HFFc6 (cell line): ENCODE results near the gene CISH. TPM values are rescaled to one million over a fixed set of nuclear protein-coding genes. Genes with fewer than 3 reads are reported as not detected.
A peak's percentile ranks its signal among the peaks of the same experiment; 100 is the strongest.

Experiments
- DNase-seq: peaks from one replicate; pipeline ENCODE4 v3.0.0-alpha.2; 2018
- H3K27ac Mint-ChIP-seq: 2 replicates; pipeline ENCODE4 v1.8.0; 2020; ENCODE audit warnings: mild to moderate bottlenecking, mixed read lengths
- H3K27me3 Mint-ChIP-seq: 2 replicates; pipeline ENCODE4 v1.8.0; 2021; ENCODE audit warnings: mild to moderate bottlenecking, moderate library complexity, mixed read lengths; ENCODE audit not compliant: insufficient read depth
- H3K36me3 Mint-ChIP-seq: 2 replicates; pipeline ENCODE4 v1.8.0; 2021; ENCODE audit warnings: low read depth, mixed read lengths
- H3K4me1 Mint-ChIP-seq: 2 replicates; pipeline ENCODE4 v1.8.0; 2020; ENCODE audit warnings: low read depth, mixed read lengths
- H3K4me3 Mint-ChIP-seq: 2 replicates; pipeline ENCODE4 v1.8.0; 2020; ENCODE audit warnings: mild to moderate bottlenecking, moderate library complexity, mixed read lengths
- H3K9me3 Mint-ChIP-seq: 2 replicates; pipeline ENCODE4 v1.8.0; 2020; ENCODE audit warnings: mild to moderate bottlenecking, mixed read lengths
- total RNA-seq, 6 experiments: library from RNA; stranded (reverse); fragmentation: NEBNext Ultra II Directional; extraction: Animal tissue kit (Norgen Biotek cat#: 25700); gene quantifications; 2 replicates in 1 of 6; 3 replicates in 5 of 6; pipeline ENCODE4 v1.2.3, GENCODE V29; 2021
- TF ChIP-seq, protein P1 (sequence below): fragments of 200-600 bp; sonication (generic); IDR thresholded peaks from 2 replicates; pipeline ENCODE4 v1.5.0; 2021; ENCODE audit warnings: antibody characterized with exemption, mild to moderate bottlenecking

The CISH gene
- total RNA-seq, 6 experiments from 2014 or later, result 0.84 to 1.4 (median 0.95) TPM

DNA sequence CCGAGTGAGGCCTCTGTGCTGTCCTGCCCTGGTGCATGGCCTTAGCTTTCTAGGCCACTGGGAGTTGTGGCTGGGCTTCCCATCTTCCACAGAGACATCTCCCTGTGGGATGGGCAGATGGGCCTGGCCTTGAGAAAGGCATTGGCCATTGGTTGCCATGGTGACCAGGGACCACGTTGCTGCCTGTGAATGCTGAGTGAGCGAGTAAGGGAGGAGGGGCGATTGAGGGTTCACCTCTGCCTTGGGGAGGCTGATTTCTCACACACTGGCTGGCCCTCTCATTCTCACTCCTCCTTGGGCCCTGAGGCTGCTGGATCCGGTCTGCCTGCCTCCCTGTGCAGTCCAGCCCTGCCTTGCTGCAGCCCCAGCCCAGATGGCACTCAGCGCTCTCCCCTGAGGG is 36.7 kb upstream of the CISH start:
- Mint-ChIP-seq H3K4me1 (peaks cover 14% of the 10 kb centered on the region), H3K27ac (peak overlapping the region; percentile 21; the same call in 1 of the 2 replicates), H3K4me3 (no peak overlapping the region), H3K27me3 (no peaks in the 10 kb centered on the region; the same call in 1 of the 2 replicates), H3K9me3 (no peaks in the 10 kb centered on the region), H3K36me3 (no peaks in the 10 kb centered on the region; the same call in none of the 2 replicates)
- TF ChIP-seq, protein P1, sequence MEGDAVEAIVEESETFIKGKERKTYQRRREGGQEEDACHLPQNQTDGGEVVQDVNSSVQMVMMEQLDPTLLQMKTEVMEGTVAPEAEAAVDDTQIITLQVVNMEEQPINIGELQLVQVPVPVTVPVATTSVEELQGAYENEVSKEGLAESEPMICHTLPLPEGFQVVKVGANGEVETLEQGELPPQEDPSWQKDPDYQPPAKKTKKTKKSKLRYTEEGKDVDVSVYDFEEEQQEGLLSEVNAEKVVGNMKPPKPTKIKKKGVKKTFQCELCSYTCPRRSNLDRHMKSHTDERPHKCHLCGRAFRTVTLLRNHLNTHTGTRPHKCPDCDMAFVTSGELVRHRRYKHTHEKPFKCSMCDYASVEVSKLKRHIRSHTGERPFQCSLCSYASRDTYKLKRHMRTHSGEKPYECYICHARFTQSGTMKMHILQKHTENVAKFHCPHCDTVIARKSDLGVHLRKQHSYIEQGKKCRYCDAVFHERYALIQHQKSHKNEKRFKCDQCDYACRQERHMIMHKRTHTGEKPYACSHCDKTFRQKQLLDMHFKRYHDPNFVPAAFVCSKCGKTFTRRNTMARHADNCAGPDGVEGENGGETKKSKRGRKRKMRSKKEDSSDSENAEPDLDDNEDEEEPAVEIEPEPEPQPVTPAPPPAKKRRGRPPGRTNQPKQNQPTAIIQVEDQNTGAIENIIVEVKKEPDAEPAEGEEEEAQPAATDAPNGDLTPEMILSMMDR, result no peak
- peak; percentile 20 for DNase-seq

DNA sequence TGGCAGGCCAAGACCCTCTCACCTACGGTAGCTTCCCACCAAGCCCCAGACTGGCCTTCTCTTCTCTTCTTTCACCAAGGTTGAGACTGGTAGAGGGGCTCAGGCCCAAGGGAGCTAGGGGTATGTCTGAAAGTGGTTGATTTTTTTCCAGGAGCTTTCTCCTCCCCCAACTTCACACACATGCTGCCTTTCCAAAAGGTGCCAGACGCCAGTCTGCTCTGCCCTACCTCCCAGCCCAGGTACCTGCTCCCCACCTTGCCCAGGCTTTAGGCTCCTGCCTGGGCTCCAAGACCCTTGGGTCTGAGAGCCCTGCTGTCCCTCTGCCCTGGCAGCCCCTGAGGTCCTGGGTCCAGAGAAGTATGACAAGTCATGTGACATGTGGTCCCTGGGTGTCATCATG is 33.8 kb upstream of the CISH start:
- no peak overlapping the region for H3K4me3 Mint-ChIP-seq
- peaks cover 2% of the 10 kb centered on the region; the same call in 1 of the 2 replicates for H3K27me3 Mint-ChIP-seq
- peaks cover 6% of the 10 kb centered on the region for H3K36me3 Mint-ChIP-seq
- H3K9me3 Mint-ChIP-seq, result no peaks in the 10 kb centered on the region
- TF ChIP-seq, protein P1, result no peak
- H3K4me1 Mint-ChIP-seq, result peaks cover 14% of the 10 kb centered on the region
- H3K27ac Mint-ChIP-seq, result no peak overlapping the region
- DNase-seq, result no peak

- H3K36me3 Mint-ChIP-seq, result peaks cover 6% of the 10 kb centered on the region
- H3K9me3 Mint-ChIP-seq, result no peaks in the 10 kb centered on the region
- DNase-seq, result no peak
- peaks cover 2% of the 10 kb centered on the region; the same call in 1 of the 2 replicates for H3K27me3 Mint-ChIP-seq
- TF ChIP-seq, protein P1, result no peak
- no peak overlapping the region for H3K4me3 Mint-ChIP-seq
- peaks cover 13% of the 10 kb centered on the region for H3K4me1 Mint-ChIP-seq
- no peak overlapping the region for H3K27ac Mint-ChIP-seq
Measured at GRCh38 chr3:50644561-50644960, 33.0 kb upstream of the CISH start.

GRCh38 chr3:50642382-50642781 is 30.8 kb upstream of the CISH start:
- DNase-seq, result no peak
- TF ChIP-seq, protein P1, result no peak
- Mint-ChIP-seq H3K36me3 (peaks cover 6% of the 10 kb centered on the region), H3K4me3 (no peak overlapping the region), H3K4me1 (peaks cover 25% of the 10 kb centered on the region), H3K27me3 (peaks cover 2% of the 10 kb centered on the region; the same call in 1 of the 2 replicates), H3K27ac (no peak overlapping the region), H3K9me3 (no peaks in the 10 kb centered on the region)

- no peaks in the 10 kb centered on the region for H3K9me3 Mint-ChIP-seq
- DNase-seq, result peak; percentile 66
- peaks cover 2% of the 10 kb centered on the region; the same call in 1 of the 2 replicates for H3K27me3 Mint-ChIP-seq
- H3K4me3 Mint-ChIP-seq, result peak overlapping the region; percentile 4; the same call in 1 of the 2 replicates
- TF ChIP-seq, protein P1, result no peak
- H3K4me1 Mint-ChIP-seq, result peaks cover 33% of the 10 kb centered on the region
- peaks cover 6% of the 10 kb centered on the region; the same call in 1 of the 2 replicates for H3K36me3 Mint-ChIP-seq
- H3K27ac Mint-ChIP-seq, result peak overlapping the region; percentile 74
Measured at GRCh38 chr3:50639055-50639494, 27.5 kb upstream of the CISH start.
